NB4 (cell line): Measurements from ENCODE around the gene BID.

Experiments
- CTCF ChIP-seq: IDR thresholded peaks from one replicate; pipeline ENCODE4 v1.5.1; 2012; ENCODE audit warnings: low read depth, low read length
- MAX ChIP-seq: IDR thresholded peaks from 2 replicates; pipeline ENCODE4 v1.6.1; 2011; ENCODE audit warnings: low read depth, low read length
- MYC ChIP-seq: IDR thresholded peaks from 2 replicates; pipeline ENCODE4 v1.6.1; 2011; ENCODE audit warnings: low read depth, low read length
- POLR2A ChIP-seq: IDR thresholded peaks from 2 replicates; pipeline ENCODE4 v1.6.1; 2011; ENCODE audit warnings: mild to moderate bottlenecking; ENCODE audit not compliant: insufficient read length; ENCODE audit errors: extremely low read depth

- TF ChIP-seq CTCF (no peak), POLR2A (no peak), MYC (no peak), MAX (no peak)
These were observed 44.4 kb upstream of the BID start for GRCh38 chr22:17818649-17819048.
